GM12878 (cell line): Measurements from ENCODE around the gene SMIM5. TPM values are rescaled to one million over a fixed set of nuclear protein-coding genes. Genes with fewer than 3 reads are reported as not detected.

ENCODE experiments used
- ATAC-seq: fragments of 200-7000 bp; cut with Tn5 transposase; 3 replicates; pipeline ENCODE4 v1.9.1; 2020; ENCODE audit warnings: mild to moderate bottlenecking, moderate library complexity
- BruUV-seq: library from RNA; stranded (reverse); fragments of 400-500 nt; replicated peaks from 2 replicates; lab custom pipeline; 2021; lab: Mats Ljungman, UMichigan
- CTCF ChIA-PET: fragments of 300-600 bp; sonication (Branson Sonifier 250); formaldehyde crosslinking; extraction: SDS; loops from one replicate; lab custom pipeline; 2021; ENCODE audit warnings: inconsistent platforms; lab: Yijun Ruan, JAX
- POLR2A ChIA-PET: fragments of 350-600 bp; formaldehyde crosslinking; extraction: SDS; loops from one replicate; lab custom pipeline; 2021; ENCODE audit warnings: inconsistent platforms; lab: Charles Lee
- RAD21 ChIA-PET: fragments of 300-600 bp; sonication (Branson Sonifier 250); formaldehyde crosslinking; loops from one replicate; lab custom pipeline; 2023; ENCODE audit warnings: antibody characterized with exemption; ENCODE audit not compliant: unreplicated experiment; lab: Charles Lee
- SMC1A ChIA-PET: fragments of 300-600 bp; sonication (Branson Sonifier 250); formaldehyde crosslinking; loops from one replicate; lab custom pipeline; 2023; ENCODE audit not compliant: unreplicated experiment, uncharacterized antibody; lab: Charles Lee
- DNase-seq: peaks from one replicate; pipeline ENCODE4 v3.0.0-alpha.2; 2011; ENCODE audit warnings: low read depth, low spot score
- FAIRE-seq: peaks from 3 replicates; lab custom pipeline; 2011; peaks lifted over from hg19 to GRCh38; lab: Jason Lieb, UNC
- H2AFZ ChIP-seq: 2 replicates; pipeline ENCODE4 v1.6.0; 2011; ENCODE audit warnings: low read depth, low read length, control low read depth; ENCODE audit not compliant: control insufficient read depth
- H3K27ac ChIP-seq: 2 replicates; pipeline ENCODE4 v1.5.1; 2011; ENCODE audit warnings: control low read depth; ENCODE audit not compliant: control insufficient read depth, insufficient read depth
- H3K27me3 ChIP-seq, 2 experiments: replicated peaks in 1 of 2; 2 replicates each; pipeline versions ENCODE4 v1.6.0 to v1.6.1; 2011; ENCODE audit warnings: low read length in 1 of 2; ENCODE audit not compliant: control insufficient read depth in 2 of 2, insufficient read depth in 2 of 2
- H3K36me3 ChIP-seq, 2 experiments: 2 replicates each; pipeline ENCODE4 v1.5.1; 2011; ENCODE audit warnings: low read length in 1 of 2; ENCODE audit not compliant: control insufficient read depth in 2 of 2, insufficient read depth in 2 of 2
- H3K4me1 ChIP-seq: 2 replicates; pipeline ENCODE4 v1.6.1; 2011; ENCODE audit warnings: mild to moderate bottlenecking, low read length, moderate library complexity, mixed read lengths; ENCODE audit not compliant: control insufficient read depth, insufficient read depth
- H3K4me2 ChIP-seq: 2 replicates; pipeline ENCODE4 v1.6.0; 2011; ENCODE audit warnings: control low read depth; ENCODE audit not compliant: control insufficient read depth, insufficient read depth
- H3K4me3 ChIP-seq: fragments of 200-600 bp; sonication (generic); 2 replicates; pipeline ENCODE4 v1.5.1; 2016
- H3K79me2 ChIP-seq: 2 replicates; pipeline ENCODE4 v1.6.0; 2011; ENCODE audit warnings: low read length; ENCODE audit not compliant: control insufficient read depth, insufficient read depth
- H3K9ac ChIP-seq: 2 replicates; pipeline ENCODE4 v1.8.0; 2011; ENCODE audit warnings: low read length, control low read depth, mixed read lengths; ENCODE audit not compliant: control insufficient read depth, insufficient read depth
- H3K9me3 ChIP-seq: replicated peaks from 3 replicates; pipeline ENCODE4 v1.5.1; 2011; ENCODE audit warnings: mild to moderate bottlenecking, low read length; ENCODE audit not compliant: control insufficient read depth, insufficient read depth
- H4K20me1 ChIP-seq: 2 replicates; pipeline ENCODE4 v1.6.0; 2011; ENCODE audit not compliant: control insufficient read depth, insufficient read depth
- BCL11A ChIP-seq: IDR thresholded peaks from 2 replicates; pipeline ENCODE4 v1.6.1; 2011; ENCODE audit warnings: low read depth, low read length
- CBX5 ChIP-seq: sonication (generic); IDR thresholded peaks from 2 replicates; pipeline ENCODE4 v1.6.1; 2016; ENCODE audit warnings: low read depth, moderate library complexity, mild to moderate bottlenecking, inconsistent platforms
- CHD1 ChIP-seq: IDR thresholded peaks from 2 replicates; pipeline ENCODE4 v1.6.1; 2012; ENCODE audit warnings: low read depth, low read length, improper control_type of control experiment
- CREB1 ChIP-seq: IDR thresholded peaks from 2 replicates; pipeline ENCODE4 v1.6.1; 2012; ENCODE audit warnings: low read depth, mild to moderate bottlenecking, inconsistent platforms
- FOXM1 ChIP-seq: IDR thresholded peaks from 2 replicates; pipeline ENCODE4 v1.6.1; 2012; ENCODE audit warnings: low read depth, mild to moderate bottlenecking, inconsistent platforms, low read length, moderate library complexity
- KDM1A ChIP-seq: fragments of 200-600 bp; sonication (generic); IDR thresholded peaks from 2 replicates; pipeline ENCODE4 v1.6.1; 2016; ENCODE audit warnings: borderline replicate concordance
- MTA3 ChIP-seq: IDR thresholded peaks from 2 replicates; pipeline ENCODE4 v1.6.1; 2012; ENCODE audit warnings: low read length, inconsistent platforms, borderline replicate concordance
- NBN ChIP-seq: fragments of 450-650 bp; IDR thresholded peaks from 2 replicates; pipeline ENCODE4 v1.6.1; 2016
- RFX5 ChIP-seq: IDR thresholded peaks from 2 replicates; pipeline ENCODE4 v1.6.1; 2011; ENCODE audit warnings: low read depth, low read length, improper control_type of control experiment
- SKIL ChIP-seq: fragments of 450-650 bp; IDR thresholded peaks from 2 replicates; pipeline ENCODE4 v1.6.1; 2017; ENCODE audit warnings: mild to moderate bottlenecking, low read depth, inconsistent platforms; ENCODE audit not compliant: poor library complexity, severe bottlenecking
- SP1 ChIP-seq: IDR thresholded peaks from one replicate; pipeline ENCODE4 v1.6.1; 2011; ENCODE audit warnings: low read depth, low read length
- SREBF1 ChIP-seq: IDR thresholded peaks from 2 replicates; pipeline ENCODE4 v1.6.1; 2012; ENCODE audit warnings: mild to moderate bottlenecking, low read length
- TBL1XR1 ChIP-seq: IDR thresholded peaks from 2 replicates; pipeline ENCODE4 v1.6.1; 2012; ENCODE audit warnings: low read depth, low read length, improper control_type of control experiment
- TCF3 ChIP-seq: IDR thresholded peaks from 2 replicates; pipeline ENCODE4 v1.6.1; 2012; ENCODE audit warnings: low read depth, mild to moderate bottlenecking, low read length, borderline replicate concordance; ENCODE audit not compliant: insufficient read depth
- ZBTB11 ChIP-seq: fragments of 450-650 bp; formaldehyde crosslinking; IDR thresholded peaks from 2 replicates; pipeline ENCODE4 v1.5.0; 2022; ENCODE audit warnings: mild to moderate bottlenecking, missing genetic modification characterization
- ZNF24 ChIP-seq: fragments of 450-650 bp; IDR thresholded peaks from 2 replicates; pipeline ENCODE4 v1.6.1; 2017; ENCODE audit warnings: antibody characterized with exemption, mild to moderate bottlenecking
- ZNF384 ChIP-seq: IDR thresholded peaks from 2 replicates; pipeline ENCODE4 v1.6.1; 2012; ENCODE audit warnings: low read depth, mild to moderate bottlenecking, low read length, improper control_type of control experiment, borderline replicate concordance
- WGBS: methylation state at CpG from one replicate; pipeline ENCODE4 v1.1.6; 2016; ENCODE audit warnings: low lambda C conversion rate; ENCODE audit not compliant: insufficient replicate concordance, insufficient coverage; ENCODE audit errors: missing lambda C conversion rate; 5-methylcytosine and 5-hydroxymethylcytosine counted together
- in situ Hi-C: fragments of 300-500 bp; cut with MboI; formaldehyde crosslinking; loops from 9 replicates; pipeline ENCODE4 v1.14.3; 2018; ENCODE audit warnings: mixed read lengths
- intact Hi-C: fragments of 100-400 bp; cut with micrococcal nuclease; formaldehyde crosslinking; loops from one replicate; pipeline ENCODE4 v1.14.2; 2022; ENCODE audit not compliant: unreplicated experiment
- polyA plus RNA-seq, 11 experiments: library from polyadenylated mRNA; depleted of rRNA in 4 of 11; unstranded in 6 of 11; stranded (reverse) in 5 of 11; fragments of >200 nt; fragmentation: Nextera tagmentation in 4 of 11; fragmentation: Illumina TruSeq in 1 of 11; extraction: Ambion mirVana in 4 of 11; extraction: Trizol in 1 of 11; gene quantifications; 1 replicate in 1 of 11; 2 replicates in 10 of 11; pipeline versions ENCODE4 v1.2.1 to v1.2.3, GENCODE V29; 2011 to 2016; ENCODE audit warnings: inconsistent platforms in 2 of 11, missing spikeins in 2 of 11, low read depth in 1 of 11
- total RNA-seq, 4 experiments: library from RNA; depleted of rRNA in 3 of 4; stranded (reverse); fragments of >200 nt in 3 of 4; fragmentation: Illumina TruSeq in 1 of 4; extraction: Trizol in 1 of 4; gene quantifications; 2 replicates each; pipeline versions ENCODE4 v1.2.1 to v1.2.3, GENCODE V29; 2013 to 2021

SMIM5 gene
- total and polyA plus RNA-seq, 10 of the 15 experiments (the other 5 are each of a cell fraction or from before 2014, with no cell fraction given) = 0.08 to 0.11 TPM; not detected in 8

GRCh38 chr17:75662511-75662910, 29.3 kb downstream of the SMIM5 start (continued):
- TF ChIP-seq CHD1 = no peak
- TF ChIP-seq CREB1 = no peak
- TF ChIP-seq KDM1A = no peak
- no peak for TF ChIP-seq SREBF1
- TF ChIP-seq ZNF24 = no peak

- in situ Hi-C loops = no loop called here
- H3K9ac ChIP-seq = no peak overlapping the region
- no TSS peak for BruUV-seq
- H3K4me2 ChIP-seq = peak overlapping the region; percentile 73
- peaks cover 3 to 16% of the 10 kb centered on the region in 2 experiments for H3K36me3 ChIP-seq
- peak; percentile 89 for ATAC-seq
- POLR2A ChIA-PET = interaction anchor here (0.7 to 1.0 kb wide), 6 partner anchors 10 to 333 kb away, joined by 3 to 9 read pairs (median 4); partner anchors contain the start of gene UNC13D
- H3K27me3 ChIP-seq = no peaks in the 10 kb centered on the region
- peaks cover 23% of the 10 kb centered on the region for H3K4me1 ChIP-seq
- DNase-seq = peak; percentile 94
- RAD21 ChIA-PET = interaction anchor here (1.0 to 1.2 kb wide), 3 partner anchors 19 to 32 kb away, joined by 3 to 6 read pairs (median 4); partner anchors contain the start of gene SMIM5
- SMC1A ChIA-PET = interaction anchor here (0.6 to 1.0 kb wide), 2 partner anchors 10 to 17 kb away, joined by 3 to 4 read pairs; no protein-coding TSS in a partner anchor
- peak; percentile 76 for FAIRE-seq
- H3K9me3 ChIP-seq = no peaks in the 10 kb centered on the region
- intact Hi-C loops = no loop called here
- H3K27ac ChIP-seq = peak overlapping the region; percentile 78
- no peak overlapping the region for H2AFZ ChIP-seq
- H3K79me2 ChIP-seq = peaks cover 34% of the 10 kb centered on the region
- CTCF ChIA-PET = interaction anchor here (1.0 to 6.0 kb wide), 7 partner anchors 11 to 90 kb away, joined by 3 to 30 read pairs (median 3); partner anchors contain the start of gene SMIM5
- H3K4me3 ChIP-seq = 0 out of 2 replicates have a peak overlapping the region, but pooled peaks have one; percentile 0
- WGBS = 4% methylated on average over 3 of the region's 3 CpGs
- H4K20me1 ChIP-seq = no peaks in the 10 kb centered on the region
- TF ChIP-seq ZBTB11 (no peak), RFX5 (no peak), ZNF384 (peak; percentile 33; the same call in 1 of the 2 replicates), CBX5 (0 out of 2 replicates have a peak, but pooled peaks have one; percentile 14), MTA3 (peak; percentile 95; the same call in 1 of the 2 replicates), CREB1 (peak; percentile 29; the same call in 1 of the 2 replicates), KDM1A (no peak), TCF3 (peak; percentile 88; the same call in 1 of the 2 replicates), SP1 (no peak), TBL1XR1 (0 out of 2 replicates have a peak, but pooled peaks have one; percentile 54), BCL11A (peak; percentile 56; the same call in 1 of the 2 replicates), SKIL (peak; percentile 93), NBN (peak; percentile 65; the same call in 1 of the 2 replicates), FOXM1 (peak; percentile 90)
These were observed 30.9 kb downstream of the SMIM5 start for GRCh38 chr17:75664099-75664549.
